ENCODE data around the gene COG5.

The COG5 gene

DNA sequence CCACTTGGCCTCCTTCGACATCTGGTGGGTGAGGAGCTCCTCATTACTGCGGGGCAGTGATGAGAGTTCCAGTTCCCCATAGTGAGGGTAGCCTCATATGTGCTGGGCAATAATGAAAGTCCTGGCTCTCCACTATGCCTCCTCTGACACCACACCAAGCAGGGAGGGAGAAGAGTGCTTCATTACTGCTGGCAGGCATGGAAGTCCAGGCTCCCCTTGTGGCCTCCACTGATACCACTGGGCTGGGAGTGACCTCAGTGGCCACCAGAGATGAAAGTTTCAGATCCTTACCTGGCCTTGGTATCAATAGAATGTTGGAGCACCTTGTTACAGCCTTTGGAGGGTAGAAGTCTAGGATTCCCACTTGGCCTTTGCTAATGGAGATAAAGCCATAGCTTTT is 6.6 kb upstream of the COG5 start:
- H3K4me1 ChIP-seq (ENCODE audit: insufficient read depth, poor library complexity, severe bottlenecking): peaks cover under 1% of the 10 kb centered on the region
- DNase-seq (ENCODE audit: low spot score) (no peak), ATAC-seq (ENCODE audit: low read depth) (no peak)
- no peaks in the 10 kb centered on the region for H3K27me3 ChIP-seq (ENCODE audit: insufficient read depth, poor library complexity, severe bottlenecking)
- H3K27ac ChIP-seq (ENCODE audit: poor library complexity, severe bottlenecking): no peak overlapping the region
- H3K4me3 ChIP-seq (ENCODE audit: severe bottlenecking): no peak overlapping the region
- TF ChIP-seq, protein P1, sequence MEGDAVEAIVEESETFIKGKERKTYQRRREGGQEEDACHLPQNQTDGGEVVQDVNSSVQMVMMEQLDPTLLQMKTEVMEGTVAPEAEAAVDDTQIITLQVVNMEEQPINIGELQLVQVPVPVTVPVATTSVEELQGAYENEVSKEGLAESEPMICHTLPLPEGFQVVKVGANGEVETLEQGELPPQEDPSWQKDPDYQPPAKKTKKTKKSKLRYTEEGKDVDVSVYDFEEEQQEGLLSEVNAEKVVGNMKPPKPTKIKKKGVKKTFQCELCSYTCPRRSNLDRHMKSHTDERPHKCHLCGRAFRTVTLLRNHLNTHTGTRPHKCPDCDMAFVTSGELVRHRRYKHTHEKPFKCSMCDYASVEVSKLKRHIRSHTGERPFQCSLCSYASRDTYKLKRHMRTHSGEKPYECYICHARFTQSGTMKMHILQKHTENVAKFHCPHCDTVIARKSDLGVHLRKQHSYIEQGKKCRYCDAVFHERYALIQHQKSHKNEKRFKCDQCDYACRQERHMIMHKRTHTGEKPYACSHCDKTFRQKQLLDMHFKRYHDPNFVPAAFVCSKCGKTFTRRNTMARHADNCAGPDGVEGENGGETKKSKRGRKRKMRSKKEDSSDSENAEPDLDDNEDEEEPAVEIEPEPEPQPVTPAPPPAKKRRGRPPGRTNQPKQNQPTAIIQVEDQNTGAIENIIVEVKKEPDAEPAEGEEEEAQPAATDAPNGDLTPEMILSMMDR (IDR thresholded peaks at IDR 0.05; ENCODE audit: poor library complexity, severe bottlenecking): no peak
- peaks cover 72% of the 10 kb centered on the region for H3K36me3 ChIP-seq (ENCODE audit: low read depth)
- no peaks in the 10 kb centered on the region for H3K9me3 ChIP-seq (ENCODE audit: severe bottlenecking)

DNA sequence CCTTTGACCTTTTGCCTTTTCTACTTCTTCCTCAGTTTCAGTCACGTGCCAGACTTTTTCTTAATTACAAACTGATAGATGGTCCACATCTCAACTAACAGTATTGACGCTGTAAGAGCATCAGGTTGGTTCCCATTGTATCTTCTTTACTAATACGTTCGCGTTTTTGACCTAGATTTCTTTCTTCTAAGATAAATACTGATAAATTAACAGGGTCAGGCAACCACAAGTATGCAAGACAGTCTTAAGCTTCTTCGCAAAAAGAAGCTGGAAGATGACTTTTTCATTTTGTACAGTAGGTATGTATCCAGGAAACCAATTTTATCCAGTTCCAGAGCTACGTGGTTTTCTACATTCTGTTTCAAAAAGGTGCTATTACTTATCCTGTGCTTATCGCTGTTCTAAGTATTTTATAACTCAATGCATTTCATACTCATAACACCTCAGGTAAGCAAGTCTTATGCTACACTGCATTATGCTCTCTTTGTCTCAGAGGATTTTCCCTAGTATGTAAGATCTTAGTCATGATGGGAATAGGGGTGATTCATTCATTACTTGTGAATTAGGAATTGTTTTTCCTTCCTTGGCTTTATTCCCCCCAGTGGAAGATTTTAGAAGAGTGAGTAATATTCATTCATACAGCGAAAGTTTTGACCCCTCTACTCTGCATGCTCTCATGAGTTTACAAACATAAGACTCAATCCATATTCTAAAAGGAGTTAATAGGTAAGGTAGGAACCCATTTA is 1.0 kb upstream of the COG5 start:
- Histone ChIP-seq H3K4me1 (ENCODE audit: insufficient read depth, poor library complexity, severe bottlenecking) (peaks cover 29% of the 10 kb centered on the region), H3K9me3 (ENCODE audit: severe bottlenecking) (no peaks in the 10 kb centered on the region), H3K36me3 (ENCODE audit: low read depth) (peaks cover 34% of the 10 kb centered on the region), H3K27ac (ENCODE audit: poor library complexity, severe bottlenecking) (peak overlapping the region; percentile 90), H3K4me3 (ENCODE audit: severe bottlenecking) (peak overlapping the region; percentile 94), H3K27me3 (ENCODE audit: insufficient read depth, poor library complexity, severe bottlenecking) (no peaks in the 10 kb centered on the region)
- TF ChIP-seq, protein P1 (IDR thresholded peaks at IDR 0.05; ENCODE audit: poor library complexity, severe bottlenecking): peak; percentile 15
- DNase-seq (ENCODE audit: low spot score) (no peak), ATAC-seq (ENCODE audit: low read depth) (peak; percentile 75)

DNA sequence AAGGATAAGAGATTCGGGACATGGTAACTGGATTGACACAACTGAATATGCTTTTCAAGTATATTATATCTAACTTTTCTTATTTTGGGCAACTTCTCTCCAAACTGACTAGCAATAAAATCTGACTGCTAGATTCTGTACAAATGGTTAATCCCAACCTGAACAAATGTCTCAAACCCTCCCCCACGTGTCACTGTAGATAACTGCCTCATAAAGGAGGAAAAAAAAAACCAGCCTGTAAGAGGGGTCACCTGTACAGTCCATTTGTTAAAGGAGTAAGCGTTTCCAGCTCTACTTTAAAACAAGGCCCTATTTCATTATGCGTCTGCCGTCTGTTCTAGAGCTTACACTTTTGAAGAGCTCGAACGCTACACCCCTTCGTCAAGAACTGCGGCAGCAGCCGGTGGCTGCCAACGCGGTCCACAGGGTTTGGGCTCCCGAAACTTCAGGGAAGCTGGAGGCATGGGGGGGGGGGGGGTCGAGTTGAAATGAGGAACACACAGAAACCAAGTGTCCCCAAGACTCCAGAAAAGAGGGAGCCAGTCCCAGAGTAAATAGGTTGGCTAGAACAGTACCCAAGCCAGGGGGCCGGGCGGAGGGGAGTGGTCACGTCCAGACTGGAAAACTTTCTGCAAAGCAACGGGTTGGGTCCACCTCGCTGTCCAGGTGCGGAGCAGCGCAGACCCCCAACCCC is 492 bp downstream of the COG5 start:
- H3K36me3 ChIP-seq (ENCODE audit: low read depth): peaks cover 32% of the 10 kb centered on the region
- H3K9me3 ChIP-seq (ENCODE audit: severe bottlenecking): no peaks in the 10 kb centered on the region
- no peaks in the 10 kb centered on the region for H3K27me3 ChIP-seq (ENCODE audit: insufficient read depth, poor library complexity, severe bottlenecking)
- TF ChIP-seq, protein P1 (IDR thresholded peaks at IDR 0.05; ENCODE audit: poor library complexity, severe bottlenecking): no peak
- peaks cover 37% of the 10 kb centered on the region for H3K4me1 ChIP-seq (ENCODE audit: insufficient read depth, poor library complexity, severe bottlenecking)
- H3K4me3 ChIP-seq (ENCODE audit: severe bottlenecking): peak overlapping the region; percentile 94
- H3K27ac ChIP-seq (ENCODE audit: poor library complexity, severe bottlenecking): peak overlapping the region; percentile 90
- ATAC-seq (ENCODE audit: low read depth) (peak; percentile 49), DNase-seq (ENCODE audit: low spot score) (peak; percentile 64)

DNA sequence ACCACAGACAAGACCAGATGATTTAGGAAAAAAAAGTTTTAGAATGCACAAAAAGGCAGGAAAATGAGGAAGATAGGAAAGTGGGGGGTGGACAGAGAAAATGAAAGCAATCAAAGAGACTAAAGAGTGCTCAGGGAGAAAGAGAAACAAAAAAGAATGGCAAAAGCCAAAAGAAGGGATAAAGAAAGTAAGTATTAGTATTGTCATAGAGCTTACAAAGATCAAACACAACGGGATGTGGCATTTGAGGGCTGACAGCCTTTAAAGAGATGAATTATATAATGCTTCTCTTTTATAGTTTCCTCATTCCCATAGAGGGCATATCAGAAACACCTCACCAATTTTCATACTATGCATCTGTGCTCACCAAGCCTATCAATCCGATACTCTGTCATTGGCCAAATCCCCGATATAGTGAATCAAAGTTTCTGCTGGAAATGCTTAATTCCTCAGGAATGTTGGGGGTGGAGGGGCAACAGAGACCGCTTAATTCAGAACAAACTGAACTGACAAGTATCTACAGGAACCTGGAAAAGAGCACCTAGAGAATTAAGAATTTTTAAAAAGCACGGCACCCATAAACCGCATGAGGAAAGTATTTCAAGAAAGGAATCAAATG is 2.7 kb downstream of the COG5 start:
- no peaks in the 10 kb centered on the region for H3K27me3 ChIP-seq (ENCODE audit: insufficient read depth, poor library complexity, severe bottlenecking)
- TF ChIP-seq, protein P1 (IDR thresholded peaks at IDR 0.05; ENCODE audit: poor library complexity, severe bottlenecking): no peak
- ATAC-seq (ENCODE audit: low read depth): peak; percentile 45
- H3K4me3 ChIP-seq (ENCODE audit: severe bottlenecking): peak overlapping the region; percentile 9
- peak overlapping the region; percentile 90 for H3K27ac ChIP-seq (ENCODE audit: poor library complexity, severe bottlenecking)
- H3K9me3 ChIP-seq (ENCODE audit: severe bottlenecking): no peaks in the 10 kb centered on the region
- no peak for DNase-seq (ENCODE audit: low spot score)
- H3K4me1 ChIP-seq (ENCODE audit: insufficient read depth, poor library complexity, severe bottlenecking): peaks cover 37% of the 10 kb centered on the region
- H3K36me3 ChIP-seq (ENCODE audit: low read depth): peaks cover 40% of the 10 kb centered on the region
